Measurements from ENCODE around the gene BMP2K.

DNA sequence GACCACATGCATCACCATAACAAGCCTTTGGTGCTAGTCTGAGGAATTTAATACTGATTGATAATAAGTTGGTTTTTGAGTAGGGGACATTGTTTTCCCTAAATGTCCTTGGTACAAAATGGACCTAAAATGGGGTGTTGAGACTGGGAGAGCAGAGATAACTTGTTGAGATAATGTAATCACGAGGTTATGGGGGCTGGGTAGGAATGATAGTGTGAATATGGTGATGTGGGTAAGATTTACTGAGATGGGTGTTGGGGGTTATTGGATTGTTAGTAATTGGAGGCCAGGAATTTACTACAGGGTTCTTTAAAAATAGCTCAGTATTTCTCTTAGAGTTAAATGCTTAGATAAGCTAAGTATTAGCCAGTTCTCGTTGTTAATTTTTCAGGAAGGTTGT is 3.9 kb downstream of the BMP2K start:
- TF ChIP-seq POLR2A (IDR thresholded peaks at IDR 0.05; ENCODE audit: low read depth, low read length): no peak
- TF ChIP-seq POLR2AphosphoS5 (IDR thresholded peaks at IDR 0.05; ENCODE audit: low read depth, low read length): no peak
- TF ChIP-seq SPI1 (IDR thresholded peaks at IDR 0.05; ENCODE audit: low read depth, low read length): no peak
